Stimulated activated memory B cell treated with anti-CD40 and anti-IgM and Interleukin-4, amounts not matched to agents 10 μg/mL and 1 μg/mL and 100 μg/mL, for 72 hours (primary cell): ENCODE data around the gene SPRYD7.
A peak's percentile ranks its signal among the peaks of the same experiment; 100 is the strongest.

Experiments
- ATAC-seq: fragments of 150-1000 bp; cut with Tn5 transposase; 2 replicates; pipeline ENCODE4 v1.10.0; 2021
- H3K27ac Mint-ChIP-seq: one replicate; pipeline ENCODE4 v1.8.0; 2022; ENCODE audit warnings: mild to moderate bottlenecking, mixed read lengths
- H3K27me3 Mint-ChIP-seq: one replicate; pipeline ENCODE4 v1.8.0; 2022; ENCODE audit warnings: mixed read lengths
- H3K36me3 Mint-ChIP-seq: one replicate; pipeline ENCODE4 v1.8.0; 2022; ENCODE audit warnings: mixed read lengths
- H3K4me1 Mint-ChIP-seq: one replicate; pipeline ENCODE4 v1.8.0; 2022; ENCODE audit warnings: mixed read lengths
- H3K4me3 Mint-ChIP-seq: one replicate; pipeline ENCODE4 v1.8.0; 2022; ENCODE audit warnings: mild to moderate bottlenecking, moderate library complexity, mixed read lengths
- H3K9me3 Mint-ChIP-seq: one replicate; pipeline ENCODE4 v1.8.0; 2022; ENCODE audit warnings: mixed read lengths

SPRYD7 gene

GRCh38 chr13:49898792-49899191 is 37.3 kb downstream of the SPRYD7 start:
- H3K27ac Mint-ChIP-seq = no peak overlapping the region
- H3K9me3 Mint-ChIP-seq = no peaks in the 10 kb centered on the region
- H3K4me1 Mint-ChIP-seq = no peaks in the 10 kb centered on the region
- H3K27me3 Mint-ChIP-seq = peaks cover 10% of the 10 kb centered on the region
- H3K36me3 Mint-ChIP-seq = no peaks in the 10 kb centered on the region
- no peak overlapping the region for H3K4me3 Mint-ChIP-seq
- no peak for ATAC-seq

GRCh38 chr13:49897713-49898112 is 38.4 kb downstream of the SPRYD7 start:
- Mint-ChIP-seq H3K27ac (no peak overlapping the region), H3K27me3 (peaks cover 10% of the 10 kb centered on the region), H3K4me1 (no peaks in the 10 kb centered on the region), H3K9me3 (peaks cover 3% of the 10 kb centered on the region), H3K36me3 (no peaks in the 10 kb centered on the region), H3K4me3 (no peak overlapping the region)
- no peak for ATAC-seq

GRCh38 chr13:49895826-49896225 is 40.3 kb downstream of the SPRYD7 start:
- Mint-ChIP-seq H3K27me3 (peaks cover 10% of the 10 kb centered on the region), H3K27ac (no peak overlapping the region), H3K9me3 (peaks cover 3% of the 10 kb centered on the region)

GRCh38 chr13:49893591-49893990 is 42.5 kb downstream of the SPRYD7 start:
- H3K9me3 Mint-ChIP-seq = peaks cover 3% of the 10 kb centered on the region
- no peak for ATAC-seq

More at GRCh38 chr13:49895826-49896225, 40.3 kb downstream of the SPRYD7 start:
- Mint-ChIP-seq H3K4me1 (no peaks in the 10 kb centered on the region), H3K36me3 (no peaks in the 10 kb centered on the region), H3K4me3 (no peak overlapping the region)
- ATAC-seq = no peak

GRCh38 chr13:49890376-49890775 is 45.8 kb downstream of the SPRYD7 start:
- Mint-ChIP-seq H3K4me3 (no peak overlapping the region), H3K36me3 (no peaks in the 10 kb centered on the region), H3K27ac (no peak overlapping the region), H3K4me1 (no peaks in the 10 kb centered on the region), H3K27me3 (peaks cover 5% of the 10 kb centered on the region), H3K9me3 (peaks cover 3% of the 10 kb centered on the region)
- ATAC-seq = no peak

More at GRCh38 chr13:49893591-49893990, 42.5 kb downstream of the SPRYD7 start:
- Mint-ChIP-seq H3K4me3 (no peak overlapping the region), H3K27ac (no peak overlapping the region), H3K36me3 (no peaks in the 10 kb centered on the region), H3K4me1 (no peaks in the 10 kb centered on the region), H3K27me3 (peaks cover 10% of the 10 kb centered on the region)

- Mint-ChIP-seq H3K4me1 (no peaks in the 10 kb centered on the region), H3K36me3 (peaks cover 14% of the 10 kb centered on the region), H3K27ac (no peak overlapping the region), H3K9me3 (peaks cover 24% of the 10 kb centered on the region), H3K27me3 (peaks cover 34% of the 10 kb centered on the region), H3K4me3 (no peak overlapping the region)
- no peak for ATAC-seq
These were observed 57.5 kb downstream of the SPRYD7 start for GRCh38 chr13:49878682-49879081.

GRCh38 chr13:49877629-49878218 is 58.4 kb downstream of the SPRYD7 start:
- ATAC-seq = no peak
- peaks cover 14% of the 10 kb centered on the region for H3K36me3 Mint-ChIP-seq
- peaks cover 23% of the 10 kb centered on the region for H3K9me3 Mint-ChIP-seq
- H3K4me3 Mint-ChIP-seq = no peak overlapping the region
- peaks cover 31% of the 10 kb centered on the region for H3K27me3 Mint-ChIP-seq
- no peak overlapping the region for H3K27ac Mint-ChIP-seq
- no peaks in the 10 kb centered on the region for H3K4me1 Mint-ChIP-seq

- no peaks in the 10 kb centered on the region for H3K4me1 Mint-ChIP-seq
- no peak overlapping the region for H3K27ac Mint-ChIP-seq
- H3K4me3 Mint-ChIP-seq = no peak overlapping the region
- peaks cover 9% of the 10 kb centered on the region for H3K36me3 Mint-ChIP-seq
- peaks cover 17% of the 10 kb centered on the region for H3K9me3 Mint-ChIP-seq
- H3K27me3 Mint-ChIP-seq = no peaks in the 10 kb centered on the region
- no peak for ATAC-seq
These were observed 61.7 kb downstream of the SPRYD7 start for GRCh38 chr13:49874430-49874829.

GRCh38 chr13:49869519-49869918 is 66.6 kb downstream of the SPRYD7 start:
- ATAC-seq = no peak
- H3K4me3 Mint-ChIP-seq = no peak overlapping the region
- H3K27ac Mint-ChIP-seq = no peak overlapping the region
- H3K9me3 Mint-ChIP-seq = peaks cover 7% of the 10 kb centered on the region
- no peaks in the 10 kb centered on the region for H3K27me3 Mint-ChIP-seq
- H3K36me3 Mint-ChIP-seq = peaks cover 3% of the 10 kb centered on the region
- no peaks in the 10 kb centered on the region for H3K4me1 Mint-ChIP-seq

- ATAC-seq = peak; percentile 31
- no peak overlapping the region for H3K4me3 Mint-ChIP-seq
- H3K4me1 Mint-ChIP-seq = no peaks in the 10 kb centered on the region
- peaks cover 9% of the 10 kb centered on the region for H3K27me3 Mint-ChIP-seq
- no peak overlapping the region for H3K27ac Mint-ChIP-seq
- H3K9me3 Mint-ChIP-seq = peaks cover 3% of the 10 kb centered on the region
- H3K36me3 Mint-ChIP-seq = no peaks in the 10 kb centered on the region
These were observed 68.3 kb downstream of the SPRYD7 start for GRCh38 chr13:49867834-49868233.

- H3K9me3 Mint-ChIP-seq = peaks cover 3% of the 10 kb centered on the region
- no peaks in the 10 kb centered on the region for H3K36me3 Mint-ChIP-seq
- peaks cover 10% of the 10 kb centered on the region for H3K27me3 Mint-ChIP-seq
- no peaks in the 10 kb centered on the region for H3K4me1 Mint-ChIP-seq
- no peak for ATAC-seq
- H3K27ac Mint-ChIP-seq = no peak overlapping the region
- no peak overlapping the region for H3K4me3 Mint-ChIP-seq
These were observed 70.9 kb downstream of the SPRYD7 start for GRCh38 chr13:49865218-49865617.

GRCh38 chr13:49864509-49864908 is 71.6 kb downstream of the SPRYD7 start:
- Mint-ChIP-seq H3K27ac (no peak overlapping the region), H3K27me3 (peaks cover 10% of the 10 kb centered on the region), H3K36me3 (no peaks in the 10 kb centered on the region), H3K9me3 (peaks cover 3% of the 10 kb centered on the region), H3K4me3 (no peak overlapping the region), H3K4me1 (no peaks in the 10 kb centered on the region)
- ATAC-seq = no peak
